Rectal smooth muscle tissue (tissue), 1 donor: ENCODE results near the gene OLFML2B.

Source experiments
- H3K27ac ChIP-seq: one replicate; pipeline ENCODE4 v1.7.0; 2013; ENCODE audit warnings: low read depth, low read length, inconsistent platforms
- H3K27me3 ChIP-seq: one replicate; pipeline ENCODE4 v1.7.0; 2013; ENCODE audit warnings: low read length; ENCODE audit not compliant: control insufficient read depth, insufficient read depth
- H3K36me3 ChIP-seq: one replicate; pipeline ENCODE4 v1.7.0; 2013; ENCODE audit warnings: low read length; ENCODE audit not compliant: control insufficient read depth, insufficient read depth
- H3K4me1 ChIP-seq: one replicate; pipeline ENCODE4 v1.7.0; 2013; ENCODE audit warnings: low read length; ENCODE audit not compliant: control insufficient read depth, insufficient read depth
- H3K4me3 ChIP-seq: one replicate; pipeline ENCODE4 v1.7.0; 2013; ENCODE audit warnings: low read length
- H3K9ac ChIP-seq: one replicate; pipeline ENCODE4 v1.7.0; 2013; ENCODE audit warnings: low read length

OLFML2B gene

DNA sequence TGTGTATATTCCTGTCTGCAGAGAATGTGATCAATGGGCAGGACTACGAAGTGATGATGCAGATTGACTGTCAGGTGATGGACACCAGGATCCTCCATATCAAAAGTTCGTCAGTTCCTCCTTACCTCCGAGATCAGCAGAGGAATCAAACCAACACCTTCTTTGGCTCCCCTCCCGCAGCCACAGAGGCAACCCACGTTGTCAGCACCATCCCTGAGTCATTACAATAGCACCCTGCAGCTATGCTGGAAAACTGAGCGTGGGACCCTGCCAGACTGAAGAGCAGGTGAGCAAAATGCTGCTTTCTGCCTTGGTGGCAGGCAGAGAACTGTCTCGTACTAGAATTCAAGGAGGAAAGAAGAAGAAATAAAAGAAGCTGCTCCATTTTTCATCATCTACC, 65.2 kb downstream of the OLFML2B start:
- Histone ChIP-seq H3K9ac (no peak overlapping the region), H3K4me3 (no peak overlapping the region), H3K36me3 (no peaks in the 10 kb centered on the region), H3K27me3 (no peaks in the 10 kb centered on the region), H3K27ac (no peak overlapping the region), H3K4me1 (peaks cover 16% of the 10 kb centered on the region)

GRCh38 chr1:161956930-161957329, 66.7 kb downstream of the OLFML2B start:
- Histone ChIP-seq H3K27ac (no peak overlapping the region), H3K27me3 (no peaks in the 10 kb centered on the region), H3K4me3 (no peak overlapping the region), H3K36me3 (no peaks in the 10 kb centered on the region), H3K9ac (no peak overlapping the region), H3K4me1 (peaks cover 17% of the 10 kb centered on the region)

GRCh38 chr1:161956097-161956496, 67.6 kb downstream of the OLFML2B start:
- Histone ChIP-seq H3K4me1 (peaks cover 13% of the 10 kb centered on the region), H3K4me3 (no peak overlapping the region), H3K27me3 (no peaks in the 10 kb centered on the region), H3K9ac (no peak overlapping the region), H3K36me3 (no peaks in the 10 kb centered on the region), H3K27ac (no peak overlapping the region)

- H3K27ac ChIP-seq, result no peak overlapping the region
- peaks cover 13% of the 10 kb centered on the region for H3K4me1 ChIP-seq
- no peak overlapping the region for H3K9ac ChIP-seq
- no peaks in the 10 kb centered on the region for H3K27me3 ChIP-seq
- no peak overlapping the region for H3K4me3 ChIP-seq
- no peaks in the 10 kb centered on the region for H3K36me3 ChIP-seq
These were observed 68.1 kb downstream of the OLFML2B start for GRCh38 chr1:161955606-161956005.

DNA sequence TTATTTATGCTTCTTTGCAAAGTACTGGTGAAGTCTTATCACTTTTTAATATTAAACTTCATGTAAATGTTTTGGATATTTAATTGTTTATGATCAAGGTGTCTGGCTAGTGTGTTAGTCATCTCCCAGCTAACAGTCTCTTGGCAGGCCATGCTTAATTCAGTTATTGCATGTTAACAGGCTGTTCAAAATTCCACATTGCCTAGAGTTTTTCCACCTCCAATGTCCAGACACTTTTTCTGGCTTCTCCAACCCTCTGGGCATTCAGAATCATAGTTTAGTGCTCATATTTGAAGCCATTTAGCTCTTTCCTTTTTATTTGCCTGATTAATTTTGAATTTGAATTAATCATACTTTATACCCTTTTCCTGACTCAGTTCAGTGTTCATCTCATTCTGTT, 69.2 kb downstream of the OLFML2B start:
- peaks cover 20% of the 10 kb centered on the region for H3K4me1 ChIP-seq
- no peak overlapping the region for H3K27ac ChIP-seq
- no peak overlapping the region for H3K4me3 ChIP-seq
- H3K27me3 ChIP-seq, result no peaks in the 10 kb centered on the region
- H3K36me3 ChIP-seq, result no peaks in the 10 kb centered on the region
- no peak overlapping the region for H3K9ac ChIP-seq

DNA sequence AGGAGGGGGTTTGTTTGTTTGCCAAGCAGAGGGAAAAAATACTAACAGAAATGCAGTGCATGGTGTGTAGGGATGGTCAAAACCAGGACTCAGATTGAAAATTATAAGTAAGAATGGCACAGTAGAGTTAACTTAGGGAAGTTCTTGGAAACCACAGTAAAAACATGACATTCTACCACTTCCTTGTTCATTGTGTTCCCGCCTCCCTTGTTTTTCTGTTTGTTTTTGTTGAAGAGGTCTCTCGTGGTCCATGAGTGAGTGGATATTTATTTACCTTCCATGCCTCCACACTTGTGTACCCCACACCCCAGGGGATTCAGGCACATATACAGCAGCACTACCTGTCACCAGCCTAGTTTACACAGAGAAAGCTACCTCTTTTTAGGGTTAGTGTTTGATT, 69.6 kb downstream of the OLFML2B start:
- H3K36me3 ChIP-seq, result no peaks in the 10 kb centered on the region
- no peaks in the 10 kb centered on the region for H3K27me3 ChIP-seq
- H3K27ac ChIP-seq, result no peak overlapping the region
- H3K4me1 ChIP-seq, result peaks cover 21% of the 10 kb centered on the region
- no peak overlapping the region for H3K4me3 ChIP-seq
- no peak overlapping the region for H3K9ac ChIP-seq

DNA sequence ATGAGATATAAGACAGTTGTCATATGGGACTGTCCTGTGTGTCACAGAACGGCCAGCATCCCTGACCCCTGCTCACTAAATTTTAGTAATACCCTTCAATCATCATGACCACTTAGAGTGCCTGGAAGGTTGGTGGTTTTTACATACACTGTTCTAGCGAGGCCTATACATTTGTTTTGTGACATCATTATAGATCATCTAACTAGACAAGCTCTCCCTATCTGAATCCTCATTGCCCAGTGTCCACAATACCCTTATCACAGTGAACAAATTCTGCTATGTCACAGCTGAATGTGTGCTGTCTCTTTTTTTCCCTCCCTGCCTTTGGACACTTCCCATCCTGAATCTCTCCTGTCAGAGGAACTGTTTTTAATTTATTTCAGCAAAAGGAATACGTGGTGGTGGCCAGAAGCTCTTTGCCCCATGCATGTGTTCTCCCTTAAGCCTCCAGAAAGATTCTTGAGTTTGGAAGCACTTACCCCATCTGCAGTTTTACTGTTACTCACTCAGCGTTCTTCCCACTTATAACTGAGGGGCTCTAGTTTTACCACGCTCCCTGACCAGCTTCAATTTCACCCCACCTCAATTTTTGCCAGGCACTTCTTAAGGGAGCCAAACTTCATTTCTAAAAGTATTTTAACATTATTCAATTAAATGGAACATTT, 70.3 kb downstream of the OLFML2B start:
- Histone ChIP-seq H3K27me3 (no peaks in the 10 kb centered on the region), H3K36me3 (no peaks in the 10 kb centered on the region), H3K4me1 (peaks cover 25% of the 10 kb centered on the region), H3K4me3 (no peak overlapping the region), H3K27ac (no peak overlapping the region), H3K9ac (no peak overlapping the region)

GRCh38 chr1:161952607-161953172, 71.0 kb downstream of the OLFML2B start:
- peaks cover 25% of the 10 kb centered on the region for H3K4me1 ChIP-seq
- no peaks in the 10 kb centered on the region for H3K36me3 ChIP-seq
- H3K27me3 ChIP-seq, result no peaks in the 10 kb centered on the region
- H3K9ac ChIP-seq, result no peak overlapping the region
- H3K4me3 ChIP-seq, result no peak overlapping the region
- no peak overlapping the region for H3K27ac ChIP-seq

- no peak overlapping the region for H3K27ac ChIP-seq
- H3K27me3 ChIP-seq, result no peaks in the 10 kb centered on the region
- H3K36me3 ChIP-seq, result no peaks in the 10 kb centered on the region
- no peak overlapping the region for H3K9ac ChIP-seq
- peaks cover 25% of the 10 kb centered on the region for H3K4me1 ChIP-seq
- no peak overlapping the region for H3K4me3 ChIP-seq
These were observed 72.0 kb downstream of the OLFML2B start for GRCh38 chr1:161951646-161952045.

GRCh38 chr1:161950377-161950776, 73.3 kb downstream of the OLFML2B start:
- Histone ChIP-seq H3K27me3 (no peaks in the 10 kb centered on the region), H3K4me3 (no peak overlapping the region), H3K36me3 (no peaks in the 10 kb centered on the region), H3K27ac (no peak overlapping the region), H3K9ac (no peak overlapping the region), H3K4me1 (peaks cover 25% of the 10 kb centered on the region)

DNA sequence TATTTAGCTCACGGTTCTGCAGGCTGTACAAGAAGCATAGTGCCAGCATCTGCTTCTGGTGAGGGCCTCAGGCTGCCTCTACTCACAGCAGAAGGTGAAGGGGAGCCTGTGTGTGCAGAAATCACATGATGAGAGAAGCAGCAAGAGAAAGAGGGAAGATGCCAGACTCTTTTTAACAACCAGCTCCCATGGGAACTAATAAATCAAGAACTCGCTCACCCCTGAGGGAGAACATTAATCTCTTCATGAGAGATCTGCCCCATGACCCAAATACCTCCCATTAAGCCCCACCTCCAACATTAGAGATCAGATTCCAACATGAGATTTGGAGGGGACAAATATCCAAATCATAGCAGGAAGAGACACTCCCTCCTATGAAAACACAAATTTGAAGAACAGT, 74.1 kb downstream of the OLFML2B start:
- Histone ChIP-seq H3K4me3 (no peak overlapping the region), H3K27me3 (no peaks in the 10 kb centered on the region), H3K4me1 (peaks cover 23% of the 10 kb centered on the region), H3K27ac (no peak overlapping the region), H3K36me3 (no peaks in the 10 kb centered on the region), H3K9ac (no peak overlapping the region)

- no peak overlapping the region for H3K4me3 ChIP-seq
- H3K9ac ChIP-seq, result no peak overlapping the region
- peaks cover 14% of the 10 kb centered on the region for H3K4me1 ChIP-seq
- H3K36me3 ChIP-seq, result no peaks in the 10 kb centered on the region
- no peaks in the 10 kb centered on the region for H3K27me3 ChIP-seq
- H3K27ac ChIP-seq, result no peak overlapping the region
These were observed 75.2 kb downstream of the OLFML2B start for GRCh38 chr1:161948435-161948834.
